ENCODE results near the gene MEPCE.
"Not testable (repeated sequence)": the region's sequence is repeated elsewhere in the genome, so short reads cannot be mapped to it uniquely, and the experiment has no call there.

The MEPCE gene

GRCh38 chr7:100434297-100435144 is 4.9 kb downstream of the MEPCE start:
- DNase-seq: peak; percentile 36

GRCh38 chr7:100435401-100436304 is 6.0 kb downstream of the MEPCE start:
- peak; percentile 53 for DNase-seq

- no peak for DNase-seq
Measured at GRCh38 chr7:100437150-100438100, 7.8 kb downstream of the MEPCE start.

- no peak for DNase-seq
Measured at GRCh38 chr7:100438172-100438571, 8.5 kb downstream of the MEPCE start.

- DNase-seq: not testable (repeated sequence)
Measured at GRCh38 chr7:100438731-100439130, 9.1 kb downstream of the MEPCE start.

- not testable (repeated sequence) for DNase-seq
Measured at GRCh38 chr7:100439244-100439643, 9.6 kb downstream of the MEPCE start.

- DNase-seq: no peak
Measured at GRCh38 chr7:100441641-100442535, 12.3 kb downstream of the MEPCE start.

- no peak for DNase-seq
Measured at GRCh38 chr7:100443096-100443840, 13.6 kb downstream of the MEPCE start.

- DNase-seq: no peak
Measured at GRCh38 chr7:100444311-100445278, 15.0 kb downstream of the MEPCE start.

- no peak for DNase-seq
Measured at GRCh38 chr7:100446040-100446439, 16.4 kb downstream of the MEPCE start.

- DNase-seq: not testable (repeated sequence)
Measured at GRCh38 chr7:100447363-100447762, 17.7 kb downstream of the MEPCE start.

GRCh38 chr7:100449190-100449795 is 19.7 kb downstream of the MEPCE start:
- no peak for DNase-seq

GRCh38 chr7:100452513-100452912 is 22.9 kb downstream of the MEPCE start:
- no peak for DNase-seq

- DNase-seq: not testable (repeated sequence)
Measured at GRCh38 chr7:100453854-100454253, 24.2 kb downstream of the MEPCE start.

GRCh38 chr7:100455206-100455605 is 25.6 kb downstream of the MEPCE start:
- no peak for DNase-seq

GRCh38 chr7:100456562-100456961 is 26.9 kb downstream of the MEPCE start:
- DNase-seq: no peak

GRCh38 chr7:100457033-100457432 is 27.4 kb downstream of the MEPCE start:
- DNase-seq: no peak

GRCh38 chr7:100464210-100464660 is 34.6 kb downstream of the MEPCE start, which contains the start of gene SPACDR:
TSS of gene SPACDR (minus strand) at chr7:100464260. CDS start at chr7:100464025, 235 bp downstream.
- DNase-seq: no peak

GRCh38 chr7:100464791-100465190 is 35.2 kb downstream of the MEPCE start:
- DNase-seq: no peak
